Keratinocyte (primary cell): Measurements from ENCODE around the gene ALKBH5. TPM values are rescaled to one million over a fixed set of nuclear protein-coding genes. Genes with fewer than 3 reads are reported as not detected.

ENCODE experiments used
- DNase-seq: peaks from one replicate; pipeline ENCODE4 v3.0.0-alpha.2; 2011; ENCODE audit warnings: low read depth, missing footprints, low spot score
- FAIRE-seq: peaks from 2 replicates; lab custom pipeline; 2011; peaks lifted over from hg19 to GRCh38; lab: Jason Lieb, UNC
- H2AFZ ChIP-seq: 2 replicates; pipeline ENCODE4 v1.6.0; 2012; ENCODE audit warnings: low read length, control low read depth, inconsistent platforms; ENCODE audit not compliant: control insufficient read depth
- H3K27ac ChIP-seq: 2 replicates; pipeline ENCODE4 v1.5.1; 2011; ENCODE audit warnings: low read length; ENCODE audit not compliant: control insufficient read depth, insufficient read depth
- H3K27me3 ChIP-seq: 3 replicates; pipeline ENCODE4 v1.6.0; 2011; ENCODE audit warnings: low read length; ENCODE audit not compliant: control insufficient read depth, insufficient read depth; ENCODE audit errors: extremely low read depth
- H3K36me3 ChIP-seq, 2 experiments: 2 replicates in 1 of 2; 3 replicates in 1 of 2; pipeline ENCODE4 v1.5.1; 2011; ENCODE audit warnings: low read length in 2 of 2, mild to moderate bottlenecking in 1 of 2; ENCODE audit not compliant: control insufficient read depth in 2 of 2, insufficient read depth in 2 of 2; ENCODE audit errors: extremely low read depth in 1 of 2
- H3K4me1 ChIP-seq: 3 replicates; pipeline ENCODE4 v1.5.1; 2011; ENCODE audit warnings: low read length; ENCODE audit not compliant: control insufficient read depth, insufficient read depth; ENCODE audit errors: extremely low read depth
- H3K4me2 ChIP-seq: 3 replicates; pipeline ENCODE4 v1.6.0; 2011; ENCODE audit warnings: low read depth, low read length; ENCODE audit not compliant: control insufficient read depth, insufficient read depth; ENCODE audit errors: extremely low read depth
- H3K4me3 ChIP-seq, 3 experiments: fragments of 200-600 bp in 1 of 3; sonication (generic) in 1 of 3; 2 replicates in 2 of 3; 3 replicates in 1 of 3; pipeline ENCODE4 v1.5.1; 2011 to 2016; ENCODE audit warnings: low read length in 3 of 3, mild to moderate bottlenecking in 3 of 3, control low read depth in 2 of 3, inconsistent platforms in 1 of 3, low read depth in 1 of 3, mixed read lengths in 1 of 3, mixed run types in 1 of 3, moderate library complexity in 1 of 3; ENCODE audit not compliant: control insufficient read depth in 2 of 3, insufficient read depth in 2 of 3; ENCODE audit errors: extremely low read depth in 1 of 3
- H3K79me2 ChIP-seq: 2 replicates; pipeline ENCODE4 v1.6.0; 2012; ENCODE audit warnings: low read length; ENCODE audit not compliant: control insufficient read depth, insufficient read depth
- H3K9ac ChIP-seq: 3 replicates; pipeline ENCODE4 v1.6.0; 2011; ENCODE audit warnings: low read length; ENCODE audit not compliant: control insufficient read depth, insufficient read depth; ENCODE audit errors: extremely low read depth
- H3K9me1 ChIP-seq: 3 replicates; pipeline ENCODE4 v1.6.0; 2011; ENCODE audit warnings: low read length; ENCODE audit not compliant: control insufficient read depth, insufficient read depth; ENCODE audit errors: extremely low read depth
- H3K9me3 ChIP-seq: 2 replicates; pipeline ENCODE4 v1.5.1; 2012; ENCODE audit warnings: low read depth, low read length; ENCODE audit not compliant: control insufficient read depth
- H4K20me1 ChIP-seq: 3 replicates; pipeline ENCODE4 v1.6.0; 2011; ENCODE audit warnings: low read length; ENCODE audit not compliant: control insufficient read depth, insufficient read depth; ENCODE audit errors: extremely low read depth
- CTCF ChIP-seq, 3 experiments: IDR thresholded peaks in 1 of 3; conservative IDR thresholded peaks in 1 of 3; optimal IDR thresholded peaks in 1 of 3; 2 replicates in 2 of 3; 3 replicates in 1 of 3; pipeline versions ENCODE3 to v1.5.1; 2011; ENCODE audit warnings: low read length in 3 of 3, mild to moderate bottlenecking in 3 of 3, moderate library complexity in 2 of 3, control low read depth in 1 of 3, inconsistent platforms in 1 of 3; ENCODE audit not compliant: insufficient read depth in 2 of 3; ENCODE audit errors: extremely low read depth in 1 of 3
- EZH2 ChIP-seq: IDR thresholded peaks from one replicate; pipeline ENCODE4 v1.6.1; 2012; ENCODE audit warnings: inconsistent platforms, mild to moderate bottlenecking, low read length, moderate library complexity
- dilution Hi-C: fragments of 300-500 bp; cut with MboI; formaldehyde crosslinking; loops from one replicate; pipeline ENCODE4 v1.7.0; 2020; ENCODE audit warnings: low sequenced_read_pairs; ENCODE audit not compliant: extremely low pct_ligation_motif_present
- polyA plus RNA-seq, 5 experiments: library from polyadenylated mRNA; depleted of rRNA in 3 of 5; stranded (reverse) in 3 of 5; stranded (forward) in 1 of 5; unstranded in 1 of 5; fragments of >200 nt; gene quantifications; 1 replicate in 1 of 5; 2 replicates in 3 of 5; 3 replicates in 1 of 5; pipeline versions ENCODE4 v1.2.1 to v1.2.3, GENCODE V29; 2011 to 2012; ENCODE audit warnings: missing spikeins in 2 of 5, low read depth in 1 of 5, low replicate concordance in 1 of 5

Gene ALKBH5
- polyA plus RNA-seq, 1 donor (not counting 4 experiments of a cell fraction or from before 2014, with no cell fraction given) = 50.2 TPM

GRCh38 chr17:18185832-18186626 is 2.4 kb downstream of the ALKBH5 start:
- TF ChIP-seq EZH2 (no peak), CTCF (optimal IDR thresholded peaks at IDR 0.05 in 1 of 3, IDR thresholded peaks at IDR 0.05 in 1 of 3, conservative IDR thresholded peaks at IDR 0.05 in 1 of 3; ENCODE audit: extremely low read depth in 1 of 3, insufficient read depth in 2 of 3, low read length in 3 of 3) (no peak)
- peaks cover 47% of the 10 kb centered on the region for H3K4me1 ChIP-seq
- peaks cover 2 to 14% of the 10 kb centered on the region in 2 experiments for H3K36me3 ChIP-seq
- peaks cover 27% of the 10 kb centered on the region for H4K20me1 ChIP-seq
- no peaks in the 10 kb centered on the region for H3K9me3 ChIP-seq
- H2AFZ ChIP-seq = no peak overlapping the region
- H3K9ac ChIP-seq = peak overlapping the region; percentile 90
- H3K27me3 ChIP-seq = no peaks in the 10 kb centered on the region
- H3K4me2 ChIP-seq = peak overlapping the region; percentile 97
- FAIRE-seq (no peak), DNase-seq (no peak)
- dilution Hi-C loops = no loop called here
- H3K79me2 ChIP-seq = peaks cover 71% of the 10 kb centered on the region
- peaks cover 6% of the 10 kb centered on the region for H3K9me1 ChIP-seq
- peak overlapping the region; percentile 92 for H3K27ac ChIP-seq
- peak overlapping the region; percentile 78 to 91 (median 90) for H3K4me3 ChIP-seq

- H3K4me1 ChIP-seq = peaks cover 44% of the 10 kb centered on the region
- no peak for FAIRE-seq
- no peak for DNase-seq
- dilution Hi-C loops = no loop called here
- peak overlapping the region; percentile 78 to 91 (median 90) for H3K4me3 ChIP-seq
- H3K4me2 ChIP-seq = peak overlapping the region; percentile 97
- H3K79me2 ChIP-seq = peaks cover 77% of the 10 kb centered on the region
- TF ChIP-seq EZH2 = no peak
- no peak for TF ChIP-seq CTCF (optimal IDR thresholded peaks at IDR 0.05 in 1 of 3, IDR thresholded peaks at IDR 0.05 in 1 of 3, conservative IDR thresholded peaks at IDR 0.05 in 1 of 3; ENCODE audit: extremely low read depth in 1 of 3, insufficient read depth in 2 of 3, low read length in 3 of 3)
- peak overlapping the region; percentile 92 for H3K27ac ChIP-seq
- H3K27me3 ChIP-seq = no peaks in the 10 kb centered on the region
- H3K36me3 ChIP-seq = peaks cover 5 to 14% of the 10 kb centered on the region in 2 experiments
- peaks cover 6% of the 10 kb centered on the region for H3K9me1 ChIP-seq
- no peaks in the 10 kb centered on the region for H3K9me3 ChIP-seq
- no peak overlapping the region for H2AFZ ChIP-seq
- peaks cover 29% of the 10 kb centered on the region for H4K20me1 ChIP-seq
- H3K9ac ChIP-seq = peak overlapping the region; percentile 90
Measured at GRCh38 chr17:18186627-18186982, 3.0 kb downstream of the ALKBH5 start.
